K562 (cell line): Measurements from ENCODE around the gene DUS1L. TPM values are rescaled to one million over a fixed set of nuclear protein-coding genes. Genes with fewer than 3 reads are reported as not detected.

Source experiments
- ARID3A ChIP-seq: IDR thresholded peaks from 2 replicates; pipeline ENCODE4 v1.6.1; 2012; ENCODE audit warnings: low read depth, low read length, improper control_type of control experiment, borderline replicate concordance
- CBFB ChIP-seq: sonication (generic); formaldehyde crosslinking; IDR thresholded peaks from 2 replicates; pipeline ENCODE4 v1.4.0; 2020; ENCODE audit warnings: mild to moderate bottlenecking, missing genetic modification reagents
- FOXK2 ChIP-seq, 2 experiments: fragments of 450-650 bp; IDR thresholded peaks in 1 of 2; conservative IDR thresholded peaks in 1 of 2; 2 replicates each; pipeline ENCODE4 v1.6.1; 2016; ENCODE audit warnings: low read depth in 2 of 2, mild to moderate bottlenecking in 1 of 2
- FOXO4 ChIP-seq: fragments of 450-650 bp; formaldehyde crosslinking; IDR thresholded peaks from 2 replicates; pipeline ENCODE4 v1.4.0; 2020; ENCODE audit warnings: mild to moderate bottlenecking, moderate library complexity
- MAFF ChIP-seq: IDR thresholded peaks from 2 replicates; pipeline ENCODE4 v1.6.1; 2012; ENCODE audit warnings: low read length, improper control_type of control experiment
- NFRKB ChIP-seq: fragments of 450-650 bp; IDR thresholded peaks from 2 replicates; pipeline ENCODE4 v1.6.1; 2016; ENCODE audit warnings: low read depth
- SRSF3 ChIP-seq: fragments of 200-400 bp; formaldehyde crosslinking; IDR thresholded peaks from 2 replicates; pipeline ENCODE4 v1.6.1; 2016; ENCODE audit warnings: mild to moderate bottlenecking, low read length, moderate library complexity; ENCODE audit not compliant: insufficient read depth
- STAT6 ChIP-seq: sonication (generic); formaldehyde crosslinking; IDR thresholded peaks from 2 replicates; pipeline ENCODE4 v1.8.1; 2023; ENCODE audit warnings: mild to moderate bottlenecking, missing genetic modification reagents
- TBL1XR1 ChIP-seq, 2 experiments: IDR thresholded peaks; 2 replicates each; pipeline ENCODE4 v1.6.1; 2012; ENCODE audit warnings: improper control_type of control experiment in 2 of 2, low read length in 2 of 2, mild to moderate bottlenecking in 1 of 2
- ZNF133 ChIP-seq: fragments of 250-450 bp; sonication (Bioruptor Pico); IDR thresholded peaks from 2 replicates; pipeline ENCODE4 v1.4.0; 2020; ENCODE audit warnings: mild to moderate bottlenecking
- ZNF583 ChIP-seq: fragments of 250-450 bp; sonication (Bioruptor Pico); IDR thresholded peaks from 2 replicates; pipeline ENCODE4 v1.4.0; 2020
- ZSCAN29 ChIP-seq: fragments of 450-650 bp; IDR thresholded peaks from 2 replicates; pipeline ENCODE4 v1.6.1; 2017
- polyA plus RNA-seq, 8 experiments: library from polyadenylated mRNA; depleted of rRNA in 4 of 8; stranded (reverse) in 5 of 8; unstranded in 3 of 8; fragments of >200 nt; fragmentation: Nextera tagmentation in 2 of 8; fragmentation: Illumina TruSeq in 1 of 8; extraction: Ambion mirVana in 2 of 8; extraction: Trizol in 1 of 8; gene quantifications; 2 replicates each; pipeline versions ENCODE4 v1.2.1 to v1.2.3, GENCODE V29; 2011 to 2014; ENCODE audit warnings: inconsistent platforms in 1 of 8, missing spikeins in 1 of 8
- total RNA-seq, 7 experiments: library from RNA; depleted of rRNA in 6 of 7; stranded (reverse); fragments of >200 nt in 6 of 7; fragmentation: Illumina TruSeq in 2 of 7; extraction: Trizol in 2 of 7; gene quantifications; 2 replicates each; pipeline versions ENCODE4 v1.2.1 to v1.2.3, GENCODE V29; 2011 to 2021; ENCODE audit warnings: low replicate concordance in 1 of 7

Gene DUS1L
- total and polyA plus RNA-seq, 9 of the 15 experiments (the other 6 are each of a cell fraction or from before 2014, with no cell fraction given) = 7.8 to 210 (median 83.9) TPM

- TF ChIP-seq ARID3A (no peak), ZSCAN29 (0 out of 2 replicates have a peak, but pooled peaks have one; percentile 8), ZNF583 (CRISPR knock-in tag) (peak; percentile 54; the same call in 1 of the 2 replicates), CBFB (CRISPR knock-in tag) (no peak), FOXO4 (CRISPR knock-in tag) (0 out of 2 replicates have a peak, but pooled peaks have one; percentile 72), ZNF133 (CRISPR knock-in tag) (no peak), FOXK2 (conservative IDR thresholded peaks at IDR 0.05 in 1 of 2, IDR thresholded peaks at IDR 0.05 in 1 of 2; ENCODE audit: low read depth in 2 of 2) (no peak), NFRKB (peak; percentile 82; the same call in 1 of the 2 replicates), TBL1XR1 (IDR thresholded peaks at IDR 0.05; ENCODE audit: low read length in 2 of 2) (no peak; a peak in 1 of 4 replicates), STAT6 (CRISPR knock-in tag) (no peak), MAFF (no peak), SRSF3 (0 out of 2 replicates have a peak, but pooled peaks have one; percentile 37)
Measured at GRCh38 chr17:82098939-82099763, 33.5 kb upstream of the DUS1L start (continued).
